ENCODE data around the gene CDK8.

Gene CDK8

GRCh38 chr13:26382366-26382765, 128.4 kb downstream of the CDK8 start:
- DNase-seq (ENCODE audit: low read depth in 2 of 2) = no peak

DNA sequence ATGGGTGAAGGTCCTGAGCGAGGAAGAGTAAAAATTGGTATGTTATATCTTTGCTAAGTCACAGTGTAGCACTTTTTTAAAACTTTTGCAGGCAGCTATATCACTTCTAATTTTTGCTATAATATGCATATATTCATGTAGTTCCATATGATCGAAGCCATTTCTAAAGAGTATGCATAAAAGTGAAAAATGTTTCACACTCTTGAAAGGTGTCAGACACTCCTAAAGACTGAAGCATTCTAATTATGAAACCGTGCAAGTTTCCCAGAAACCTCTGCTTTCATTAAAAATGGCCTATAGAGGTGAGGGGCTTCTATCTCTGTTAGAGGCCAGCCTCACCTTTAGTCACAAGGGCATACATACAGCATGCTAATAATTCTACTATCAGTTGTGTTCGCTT, 128.9 kb downstream of the CDK8 start:
- DNase-seq (ENCODE audit: low read depth in 2 of 2) = no peak

GRCh38 chr13:26384587-26384986, 130.7 kb downstream of the CDK8 start:
- DNase-seq (ENCODE audit: low read depth in 2 of 2) = no peak

- no peak for DNase-seq (ENCODE audit: low read depth in 2 of 2)
Observed at GRCh38 chr13:26386026-26386425, 132.1 kb downstream of the CDK8 start.

DNA sequence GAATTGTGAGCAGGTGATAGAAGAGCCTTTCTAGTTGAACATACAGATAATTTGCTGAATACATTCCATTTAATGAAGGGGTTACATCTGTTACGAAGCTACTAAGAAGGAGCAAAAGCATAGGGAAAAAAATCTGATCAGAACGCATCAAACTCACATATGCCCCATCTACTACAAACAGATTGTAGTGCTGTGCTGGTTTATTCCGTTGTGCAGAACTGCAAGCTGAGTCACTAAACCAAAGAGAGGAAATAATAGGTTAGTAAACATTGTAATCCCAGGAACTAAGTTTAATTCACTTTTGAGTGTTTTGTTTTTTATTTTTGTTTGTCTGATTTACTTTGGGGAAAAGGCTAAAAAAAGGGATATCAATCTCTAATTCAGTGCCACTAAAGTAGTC, 136.3 kb downstream of the CDK8 start:
- no peak for DNase-seq (ENCODE audit: low read depth in 2 of 2)

DNA sequence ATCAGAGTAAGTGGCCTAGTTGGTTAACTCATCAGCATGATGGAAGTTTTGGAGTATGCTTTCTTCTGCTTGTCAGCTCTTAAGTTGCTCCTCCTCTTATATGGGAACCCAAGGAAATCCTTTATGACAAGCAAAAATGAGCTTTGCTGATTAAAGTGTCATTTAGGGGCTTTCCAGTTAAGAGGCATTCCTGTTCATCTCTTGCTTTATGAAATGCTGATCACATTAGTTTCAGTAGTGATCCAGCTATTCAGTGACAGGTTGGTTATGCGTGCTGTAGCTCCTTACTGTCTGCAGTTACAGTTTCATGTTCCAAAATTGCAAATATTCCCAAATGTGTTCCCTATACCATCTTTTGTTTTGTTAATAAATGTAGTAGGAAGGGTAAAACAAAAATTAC, 146.6 kb downstream of the CDK8 start:
- no peak for DNase-seq (ENCODE audit: low read depth in 2 of 2)

GRCh38 chr13:26401069-26401468, 147.1 kb downstream of the CDK8 start:
- DNase-seq (ENCODE audit: low read depth in 2 of 2) = no peak

DNA sequence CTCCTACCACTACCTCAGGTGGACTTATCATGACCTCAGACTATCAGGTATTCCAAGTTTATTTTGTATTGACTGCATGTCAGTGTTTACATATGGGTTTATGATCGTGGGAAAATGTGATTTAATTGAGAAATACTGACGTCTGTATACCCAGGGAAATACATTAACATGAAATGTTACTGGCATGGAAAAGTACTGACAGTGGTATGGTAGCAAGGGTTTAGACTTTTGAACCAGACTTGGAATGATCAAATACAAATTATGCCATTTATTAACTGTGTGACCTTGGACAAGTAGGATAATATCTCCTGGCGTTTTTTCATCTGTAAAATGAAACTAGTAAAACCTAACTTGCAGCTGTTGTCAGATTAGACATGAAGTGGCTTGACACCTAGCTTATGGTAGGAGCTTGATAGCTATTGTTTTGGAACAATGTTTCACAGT, 147.7 kb downstream of the CDK8 start:
- no peak for DNase-seq (ENCODE audit: low read depth in 2 of 2)

- DNase-seq (ENCODE audit: low read depth in 2 of 2) = no peak
Observed at GRCh38 chr13:26406791-26407190, 152.9 kb downstream of the CDK8 start.

- no peak for DNase-seq (ENCODE audit: low read depth in 2 of 2)
Observed at GRCh38 chr13:26411206-26411605, 157.3 kb downstream of the CDK8 start.

GRCh38 chr13:26412263-26412662, 158.3 kb downstream of the CDK8 start:
- no peak for DNase-seq (ENCODE audit: low read depth in 2 of 2)

GRCh38 chr13:26412936-26413716, 159.2 kb downstream of the CDK8 start:
- DNase-seq (ENCODE audit: low read depth in 2 of 2) = no peak

- DNase-seq (ENCODE audit: low read depth in 2 of 2) = no peak
Observed at GRCh38 chr13:26420282-26420960, 166.5 kb downstream of the CDK8 start.

GRCh38 chr13:26422036-26422435, 168.1 kb downstream of the CDK8 start:
- no peak for DNase-seq (ENCODE audit: low read depth in 2 of 2)

- no peak for DNase-seq (ENCODE audit: low read depth in 2 of 2)
Observed at GRCh38 chr13:26423629-26424028, 169.7 kb downstream of the CDK8 start.

- no peak for DNase-seq (ENCODE audit: low read depth in 2 of 2)
Observed at GRCh38 chr13:26424181-26424580, 170.3 kb downstream of the CDK8 start.

DNA sequence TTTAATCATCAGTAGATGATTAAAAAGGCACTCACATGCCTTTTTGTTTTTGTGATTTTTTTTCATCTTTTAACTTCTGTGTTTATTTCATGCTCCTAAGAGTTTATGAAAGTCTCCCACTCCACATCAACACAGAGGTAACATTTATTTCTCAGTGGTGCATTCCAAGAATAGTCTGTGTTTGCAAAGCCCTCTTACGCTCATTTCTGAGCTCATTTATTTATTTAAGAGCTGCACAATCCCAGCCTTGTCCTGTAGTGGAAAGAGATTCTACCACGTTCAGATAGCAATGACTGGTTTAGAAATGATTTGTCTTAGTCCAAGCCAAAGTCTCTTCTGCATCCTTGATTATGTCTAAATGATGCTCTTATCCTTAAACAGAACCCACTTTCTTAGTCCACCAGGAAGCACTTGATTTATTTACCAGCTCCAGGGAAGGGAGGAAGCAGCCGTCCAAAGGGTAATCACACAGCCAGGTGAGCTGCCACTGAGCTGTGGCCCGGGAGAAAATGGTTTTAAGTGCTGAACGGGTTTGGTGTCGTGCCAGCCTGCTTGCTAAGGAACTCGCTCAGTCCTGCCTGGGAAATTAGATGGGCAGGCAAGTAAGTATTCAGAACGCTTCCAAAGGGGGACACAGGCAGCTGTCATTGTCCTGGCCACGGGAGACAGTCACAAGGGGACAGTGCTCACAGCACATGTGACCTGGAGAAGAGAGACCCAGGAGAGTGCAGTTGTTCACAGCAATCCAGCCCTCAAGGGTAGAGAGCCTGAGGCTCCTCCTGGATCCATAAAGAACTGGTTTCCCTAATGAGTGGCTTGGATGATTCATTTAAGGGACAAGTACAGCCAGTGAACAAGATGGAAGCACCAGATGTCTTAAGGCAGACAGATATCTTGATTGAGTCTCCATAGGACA, 171.8 kb downstream of the CDK8 start:
- no peak for DNase-seq (ENCODE audit: low read depth in 2 of 2)

GRCh38 chr13:26433776-26434175, 179.8 kb downstream of the CDK8 start:
- DNase-seq (ENCODE audit: low read depth in 2 of 2) = no peak

GRCh38 chr13:26435171-26435570, 181.2 kb downstream of the CDK8 start:
- DNase-seq (ENCODE audit: low read depth in 2 of 2) = no peak

GRCh38 chr13:26435646-26436045, 181.7 kb downstream of the CDK8 start:
- no peak for DNase-seq (ENCODE audit: low read depth in 2 of 2)

DNA sequence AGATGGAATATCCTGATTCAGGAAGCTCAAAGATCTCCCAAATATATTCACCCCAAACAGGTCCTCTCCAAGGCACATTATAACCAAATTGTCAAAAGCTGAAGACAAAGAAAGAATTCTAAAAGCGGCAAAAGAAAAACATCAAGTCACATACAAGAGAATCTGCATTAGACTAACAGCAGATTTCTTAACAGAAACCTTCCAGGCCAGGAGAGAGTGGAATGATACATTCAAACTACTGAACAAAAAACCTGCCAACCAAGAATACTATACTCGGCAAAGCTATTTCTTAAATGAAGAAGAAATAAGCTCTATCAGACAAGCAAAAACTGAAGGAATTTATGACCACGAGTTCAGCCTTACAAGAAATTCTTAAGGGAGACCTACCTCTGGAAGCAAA, 183.0 kb downstream of the CDK8 start:
- DNase-seq (ENCODE audit: low read depth in 2 of 2) = no peak

- no peak for DNase-seq (ENCODE audit: low read depth in 2 of 2)
Observed at GRCh38 chr13:26440111-26440510, 186.2 kb downstream of the CDK8 start.
